Activated T-helper 17 cell treated with anti-CD3 and anti-CD28 coated beads, Interleukin-2, amount 50 U/mL, for 72 hours (primary cell): ENCODE data around the gene BCL2L2. TPM values are rescaled to one million over a fixed set of nuclear protein-coding genes. Genes with fewer than 3 reads are reported as not detected.

ENCODE experiments used
- ATAC-seq: fragments of 150-1000 bp; cut with Tn5 transposase; replicated peaks from 2 replicates; pipeline ENCODE4 v1.10.0; 2021; ENCODE audit warnings: mild to moderate bottlenecking, moderate library complexity
- H3K27ac Mint-ChIP-seq: one replicate; pipeline ENCODE4 v1.8.0; 2022; ENCODE audit warnings: mixed read lengths
- H3K27me3 Mint-ChIP-seq: one replicate; pipeline ENCODE4 v1.8.0; 2022; ENCODE audit warnings: mixed read lengths
- H3K36me3 Mint-ChIP-seq: one replicate; pipeline ENCODE4 v1.8.0; 2022; ENCODE audit warnings: low read depth, mild to moderate bottlenecking, mixed read lengths
- H3K4me1 Mint-ChIP-seq: one replicate; pipeline ENCODE4 v1.8.0; 2022; ENCODE audit warnings: mixed read lengths
- H3K4me3 Mint-ChIP-seq: one replicate; pipeline ENCODE4 v1.8.0; 2022; ENCODE audit warnings: mild to moderate bottlenecking, mixed read lengths
- H3K9me3 Mint-ChIP-seq: one replicate; pipeline ENCODE4 v1.8.0; 2022; ENCODE audit warnings: mixed read lengths
- total RNA-seq, 2 donors: library from RNA; stranded (reverse); gene quantifications; one replicate each; pipeline ENCODE4 v1.2.3, GENCODE V29; 2022

Gene BCL2L2
- total RNA-seq, 2 donors from 2014 or later, result 1.2 to 2.9 TPM

GRCh38 chr14:23294734-23295561, 11.7 kb upstream of the BCL2L2 start:
- Mint-ChIP-seq H3K9me3 (no peaks in the 10 kb centered on the region), H3K27ac (peak overlapping the region; percentile 38), H3K4me3 (peak overlapping the region; percentile 19), H3K4me1 (peaks cover 5% of the 10 kb centered on the region), H3K27me3 (no peaks in the 10 kb centered on the region), H3K36me3 (peaks cover 53% of the 10 kb centered on the region)
- ATAC-seq, result peak; percentile 87

GRCh38 chr14:23296012-23296777, 10.4 kb upstream of the BCL2L2 start:
- no peak overlapping the region for H3K4me3 Mint-ChIP-seq
- no peaks in the 10 kb centered on the region for H3K9me3 Mint-ChIP-seq
- H3K27ac Mint-ChIP-seq, result peak overlapping the region; percentile 38
- no peaks in the 10 kb centered on the region for H3K27me3 Mint-ChIP-seq
- H3K36me3 Mint-ChIP-seq, result peaks cover 66% of the 10 kb centered on the region
- peaks cover 5% of the 10 kb centered on the region for H3K4me1 Mint-ChIP-seq
- no peak for ATAC-seq

DNA sequence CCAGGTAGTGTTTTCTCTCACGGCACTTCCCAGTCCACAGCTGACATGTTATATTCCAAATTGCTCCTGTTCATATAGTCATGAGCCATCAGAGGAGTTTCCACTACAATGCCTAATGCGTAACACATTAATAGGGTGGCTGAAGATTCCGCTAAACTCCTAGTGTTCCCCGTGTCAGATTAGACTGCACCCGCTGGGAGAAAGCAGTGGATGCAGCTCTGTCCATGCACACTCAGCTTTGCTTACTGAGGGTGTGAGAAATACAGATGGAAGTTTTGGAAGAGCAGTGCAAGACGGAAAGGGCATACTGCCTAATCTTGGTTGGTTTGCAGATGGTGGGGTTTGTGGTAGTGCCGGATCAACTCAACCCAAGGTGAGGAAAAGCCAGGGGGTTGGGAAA, 9.5 kb upstream of the BCL2L2 start:
- H3K4me1 Mint-ChIP-seq, result peaks cover 5% of the 10 kb centered on the region
- ATAC-seq, result no peak
- H3K4me3 Mint-ChIP-seq, result no peak overlapping the region
- H3K36me3 Mint-ChIP-seq, result peaks cover 67% of the 10 kb centered on the region
- H3K27me3 Mint-ChIP-seq, result no peaks in the 10 kb centered on the region
- peak overlapping the region; percentile 38 for H3K27ac Mint-ChIP-seq
- no peaks in the 10 kb centered on the region for H3K9me3 Mint-ChIP-seq

DNA sequence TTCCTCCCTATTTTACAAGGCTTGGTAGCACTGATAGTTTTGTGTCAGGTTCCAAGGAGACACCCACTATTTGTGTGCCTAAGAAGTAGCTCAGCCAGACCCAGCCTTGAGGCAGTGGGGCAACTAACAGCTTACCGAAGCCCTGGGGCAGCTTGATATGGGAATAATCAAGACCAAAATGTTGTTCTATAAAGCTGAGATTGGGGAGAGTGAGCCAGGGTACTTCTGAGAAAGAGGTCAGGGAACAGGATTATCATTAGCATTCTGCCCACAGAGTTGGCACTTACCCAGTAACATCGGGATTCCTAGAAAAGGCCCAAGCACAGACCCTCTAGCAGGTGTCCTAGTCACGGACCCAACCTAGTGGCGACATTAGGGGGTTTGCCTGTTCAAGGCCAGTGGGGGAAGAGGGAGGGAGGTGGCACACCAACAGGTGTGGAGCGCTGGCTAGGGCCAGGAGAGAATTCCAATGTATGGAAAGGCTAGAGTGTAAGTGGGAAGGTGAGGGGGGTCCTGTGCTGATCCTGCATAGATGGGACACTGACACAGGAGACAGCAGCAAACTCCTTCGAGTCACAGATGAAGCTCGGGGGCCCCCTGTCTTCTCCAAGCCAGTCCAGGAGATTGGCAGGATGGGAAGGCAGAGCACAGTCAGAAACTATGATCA, 8.9 kb upstream of the BCL2L2 start:
- ATAC-seq, result no peak
- peaks cover 71% of the 10 kb centered on the region for H3K36me3 Mint-ChIP-seq
- H3K4me1 Mint-ChIP-seq, result peaks cover 5% of the 10 kb centered on the region
- H3K27me3 Mint-ChIP-seq, result no peaks in the 10 kb centered on the region
- H3K4me3 Mint-ChIP-seq, result no peak overlapping the region
- no peak overlapping the region for H3K27ac Mint-ChIP-seq
- H3K9me3 Mint-ChIP-seq, result no peaks in the 10 kb centered on the region

DNA sequence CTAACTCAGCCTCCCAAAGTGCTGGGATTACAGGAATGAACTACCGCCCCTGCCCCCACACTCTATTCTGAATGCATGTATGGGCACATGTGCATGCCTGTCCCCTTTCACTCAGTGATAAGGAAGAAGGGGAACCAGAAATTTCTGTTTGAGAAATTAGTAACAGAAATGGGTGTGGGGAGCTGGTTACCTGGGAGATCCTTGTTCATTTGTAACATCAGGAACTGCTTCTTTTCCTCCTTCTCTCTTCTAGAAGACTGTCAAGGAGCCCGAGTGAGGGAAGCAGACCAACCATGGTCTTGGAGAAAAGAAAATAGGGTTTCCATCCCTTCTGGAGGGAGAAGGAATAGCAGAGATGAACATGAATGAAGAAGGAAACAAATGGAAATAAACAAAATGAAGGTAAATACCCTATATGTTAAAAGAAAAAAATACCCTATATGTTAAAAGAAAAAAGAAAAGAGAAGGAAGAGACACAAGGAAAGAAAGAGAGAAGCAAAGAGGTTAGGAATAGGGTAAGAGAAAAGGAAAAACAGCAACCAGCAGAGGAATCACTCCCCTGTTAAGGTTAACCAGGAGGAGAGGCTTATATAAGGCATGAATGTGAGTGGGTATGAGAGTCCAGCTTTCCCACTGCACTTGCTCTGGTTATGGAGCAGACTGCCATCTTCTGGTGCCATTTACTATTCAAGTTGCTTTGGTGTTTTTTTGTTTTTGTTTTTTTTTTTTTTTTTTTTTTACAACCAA, 7.2 kb upstream of the BCL2L2 start:
- ATAC-seq, result no peak
- Mint-ChIP-seq H3K4me1 (peaks cover 10% of the 10 kb centered on the region), H3K9me3 (no peaks in the 10 kb centered on the region)

DNA sequence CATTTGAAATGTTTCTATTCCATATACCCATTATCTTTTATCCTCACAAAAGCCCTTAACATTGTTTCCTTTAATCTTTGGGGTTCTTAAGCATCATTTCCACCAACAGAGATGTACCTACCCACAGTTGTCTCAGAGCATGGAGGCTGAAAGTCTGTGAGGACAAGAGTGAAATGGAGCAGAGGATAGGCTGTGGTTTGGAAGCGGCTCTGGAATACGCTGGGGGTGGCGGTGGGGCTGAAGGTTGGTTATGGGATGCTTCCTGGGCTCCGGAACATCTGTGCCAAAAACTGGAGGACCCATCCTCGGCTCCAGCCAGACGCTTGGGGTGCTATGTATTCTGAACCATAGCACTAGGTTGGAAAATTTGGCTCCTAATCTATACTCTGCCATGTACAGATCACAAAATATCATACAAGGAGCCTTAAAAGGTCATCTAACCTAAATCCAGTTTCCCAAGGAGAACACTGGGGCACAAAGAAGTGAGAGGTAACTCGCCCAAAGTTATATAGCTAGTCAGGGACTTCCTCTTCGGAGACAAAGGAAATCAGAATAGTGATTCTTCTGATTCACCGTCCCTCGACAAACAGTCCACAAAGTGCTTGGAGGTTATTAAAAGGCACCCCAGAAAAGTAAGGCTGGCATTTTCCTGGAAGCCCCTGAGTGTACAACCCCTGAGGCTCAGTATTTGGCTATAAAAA, 6.5 kb upstream of the BCL2L2 start:
- Mint-ChIP-seq H3K4me1 (peaks cover 10% of the 10 kb centered on the region), H3K4me3 (peak overlapping the region; percentile 96), H3K9me3 (no peaks in the 10 kb centered on the region), H3K36me3 (peaks cover 72% of the 10 kb centered on the region), H3K27me3 (no peaks in the 10 kb centered on the region), H3K27ac (peak overlapping the region; percentile 93)
- no peak for ATAC-seq

More for the DNA sequence above, 7.2 kb upstream of the BCL2L2 start:
- Mint-ChIP-seq H3K27ac (peak overlapping the region; percentile 76), H3K36me3 (peaks cover 74% of the 10 kb centered on the region), H3K27me3 (no peaks in the 10 kb centered on the region), H3K4me3 (peak overlapping the region; percentile 96)

- Mint-ChIP-seq H3K27ac (peak overlapping the region; percentile 93), H3K4me3 (peak overlapping the region; percentile 96), H3K27me3 (peaks cover under 1% of the 10 kb centered on the region), H3K9me3 (no peaks in the 10 kb centered on the region), H3K4me1 (peaks cover 10% of the 10 kb centered on the region), H3K36me3 (peaks cover 66% of the 10 kb centered on the region)
- ATAC-seq, result no peak
Observed at GRCh38 chr14:23300687-23301223, 5.9 kb upstream of the BCL2L2 start.

- peak; percentile 81 for ATAC-seq
- Mint-ChIP-seq H3K36me3 (peaks cover 60% of the 10 kb centered on the region), H3K9me3 (no peaks in the 10 kb centered on the region), H3K27me3 (peaks cover 6% of the 10 kb centered on the region), H3K4me1 (peaks cover 10% of the 10 kb centered on the region), H3K4me3 (peak overlapping the region; percentile 96), H3K27ac (peak overlapping the region; percentile 93)
Observed at GRCh38 chr14:23301288-23301968, 5.2 kb upstream of the BCL2L2 start.

DNA sequence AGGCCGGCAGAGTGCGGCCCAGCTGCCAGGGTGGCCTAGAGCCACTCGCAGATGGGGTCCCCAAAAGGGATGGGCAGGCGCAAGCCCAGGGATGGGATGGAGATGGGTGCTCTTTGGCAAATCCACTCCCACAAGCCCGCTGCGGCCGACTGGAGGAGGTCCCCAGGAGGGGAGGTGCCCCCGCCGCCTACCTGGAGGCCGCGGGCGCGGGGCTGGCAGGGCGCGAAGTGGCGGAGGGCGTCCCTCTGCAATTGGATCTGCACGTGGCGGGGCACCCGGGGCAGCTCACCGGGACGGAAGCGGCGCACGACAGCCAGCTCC, 4.7 kb upstream of the BCL2L2 start:
- H3K27me3 Mint-ChIP-seq, result peaks cover 6% of the 10 kb centered on the region
- peak overlapping the region; percentile 96 for H3K4me3 Mint-ChIP-seq
- peaks cover 10% of the 10 kb centered on the region for H3K4me1 Mint-ChIP-seq
- peak overlapping the region; percentile 93 for H3K27ac Mint-ChIP-seq
- ATAC-seq, result peak; percentile 15
- H3K9me3 Mint-ChIP-seq, result no peaks in the 10 kb centered on the region
- H3K36me3 Mint-ChIP-seq, result peaks cover 55% of the 10 kb centered on the region

DNA sequence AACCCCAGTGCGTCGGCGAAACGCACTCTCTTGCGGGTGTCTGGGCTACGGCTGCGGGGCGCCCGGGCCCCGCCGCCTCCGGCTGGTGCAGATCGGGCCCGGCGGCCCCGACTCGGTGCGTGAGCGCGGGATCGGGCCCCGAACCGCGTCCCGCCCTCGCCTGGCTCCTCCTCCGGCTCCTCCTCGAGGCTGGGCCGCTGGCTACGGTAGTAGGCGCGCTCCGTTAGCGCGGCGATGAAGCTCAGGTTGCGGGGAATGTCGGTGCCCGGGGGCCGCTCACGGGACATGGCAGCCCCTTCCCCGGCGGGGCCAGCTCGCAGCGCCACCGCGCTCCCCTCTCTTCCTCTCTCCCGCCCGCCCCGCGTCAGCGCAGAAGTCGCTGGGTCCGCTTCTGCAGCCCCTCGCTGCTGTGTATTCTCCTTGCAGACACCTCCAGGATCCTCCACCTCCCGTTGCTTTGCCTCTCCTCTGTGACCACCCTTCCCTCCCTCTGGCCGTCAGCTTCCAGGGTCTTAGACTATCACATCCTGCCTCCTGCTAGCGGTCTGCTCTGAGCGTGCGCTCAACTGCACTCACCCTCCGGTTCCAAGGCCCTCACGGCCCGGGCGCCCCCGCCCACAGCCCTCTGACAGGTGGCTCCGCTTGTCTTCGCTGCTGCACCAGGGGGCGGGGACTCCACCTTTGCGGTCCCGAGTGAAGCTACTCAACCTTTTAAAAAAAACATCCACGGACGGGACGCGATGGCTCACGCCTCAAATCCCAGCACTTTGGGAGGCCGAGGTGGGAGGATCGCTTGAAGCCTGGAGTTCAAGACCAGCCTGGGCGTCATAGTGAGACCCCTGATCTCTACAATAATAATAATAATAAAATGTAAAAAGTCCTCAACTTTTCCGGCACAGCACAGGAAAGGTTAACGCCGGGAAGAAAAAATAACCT, 4.1 kb upstream of the BCL2L2 start, which contains the start of gene PPP1R3E:
TSS of gene PPP1R3E (minus strand) at position 570 of the 936 bp plus-strand sequence. CDS start at position 287, 283 bp downstream.
- H3K27me3 Mint-ChIP-seq, result peaks cover 12% of the 10 kb centered on the region
- peaks cover 49% of the 10 kb centered on the region for H3K36me3 Mint-ChIP-seq
- peak within 1 kb of the TSS; percentile 96 for H3K4me3 Mint-ChIP-seq
- ATAC-seq, result peak; percentile 57
- peak within 1 kb of the TSS; percentile 96 for H3K27ac Mint-ChIP-seq
- H3K4me1 Mint-ChIP-seq, result peaks cover 10% of the 10 kb centered on the region
- H3K9me3 Mint-ChIP-seq, result no peaks in the 10 kb centered on the region

GRCh38 chr14:23307146-23307530, 505 bp downstream of the BCL2L2 start:
- Mint-ChIP-seq H3K4me3 (no peak overlapping the region), H3K27me3 (peaks cover 20% of the 10 kb centered on the region), H3K4me1 (peaks cover 5% of the 10 kb centered on the region), H3K36me3 (peaks cover 8% of the 10 kb centered on the region), H3K27ac (no peak overlapping the region), H3K9me3 (no peaks in the 10 kb centered on the region)
- ATAC-seq, result no peak
